HG03354 (cell line): ENCODE measurements around the gene VLDLR.
"Not testable (repeated sequence)": the region's sequence is repeated elsewhere in the genome, so short reads cannot be mapped to it uniquely, and the experiment has no call there.

Source experiments
- ATAC-seq: cut with Tn5 transposase; IDR thresholded peaks from one replicate; pipeline ENCODE4 v1.9.1; 2021; ENCODE audit warnings: mild to moderate bottlenecking; ENCODE audit not compliant: unreplicated experiment, poor library complexity, severe bottlenecking

VLDLR gene

DNA sequence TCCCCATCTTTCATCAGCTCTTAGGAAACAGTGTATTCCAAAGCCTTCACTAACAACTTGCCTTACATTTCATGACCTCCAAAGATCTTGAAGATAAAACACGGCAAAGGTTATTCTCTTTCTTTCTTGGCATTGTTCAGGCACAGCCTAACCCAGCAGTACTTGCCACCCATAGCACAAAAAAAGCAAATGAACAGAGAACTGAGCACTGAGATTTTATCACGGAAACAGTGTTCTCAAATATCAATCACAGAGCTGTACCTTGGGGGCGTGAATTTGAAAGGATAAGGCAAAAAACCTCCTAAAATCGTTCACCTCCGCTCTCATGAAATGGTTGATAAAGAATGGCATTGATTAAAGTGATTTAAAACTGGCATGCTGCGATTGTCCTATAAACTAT lies 78.8 kb downstream of the VLDLR start:
- ATAC-seq, result no peak

DNA sequence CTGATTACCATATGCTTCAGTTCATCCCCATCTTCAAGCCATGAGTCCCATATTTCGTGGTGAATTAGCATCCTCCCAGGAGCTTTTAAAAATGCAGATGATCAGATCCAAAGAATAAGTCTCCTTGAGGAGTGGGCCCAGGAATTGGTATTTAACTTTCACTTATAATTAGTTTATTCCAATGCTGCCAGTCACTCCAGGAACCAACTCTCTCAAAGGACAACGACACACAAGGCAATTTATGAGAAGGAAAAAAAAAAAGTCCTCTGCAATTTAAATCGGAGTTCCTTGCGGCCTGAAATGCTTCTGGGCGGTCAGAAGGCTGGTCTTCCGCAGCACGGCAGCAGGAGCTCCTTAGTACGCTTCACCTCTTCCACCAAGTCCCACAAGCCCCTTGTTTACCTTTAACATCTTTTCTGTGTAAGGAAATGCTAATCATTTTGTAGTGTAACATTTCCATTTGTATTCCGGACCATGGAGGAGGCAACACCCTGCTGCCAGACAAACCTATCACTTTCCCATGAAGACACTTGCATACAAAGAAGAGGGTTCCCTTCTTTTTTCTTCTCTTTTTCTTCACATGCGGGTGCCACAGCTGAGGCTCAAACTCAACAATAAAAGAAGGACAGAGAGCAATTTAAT lies 79.4 kb downstream of the VLDLR start:
- no peak for ATAC-seq

DNA sequence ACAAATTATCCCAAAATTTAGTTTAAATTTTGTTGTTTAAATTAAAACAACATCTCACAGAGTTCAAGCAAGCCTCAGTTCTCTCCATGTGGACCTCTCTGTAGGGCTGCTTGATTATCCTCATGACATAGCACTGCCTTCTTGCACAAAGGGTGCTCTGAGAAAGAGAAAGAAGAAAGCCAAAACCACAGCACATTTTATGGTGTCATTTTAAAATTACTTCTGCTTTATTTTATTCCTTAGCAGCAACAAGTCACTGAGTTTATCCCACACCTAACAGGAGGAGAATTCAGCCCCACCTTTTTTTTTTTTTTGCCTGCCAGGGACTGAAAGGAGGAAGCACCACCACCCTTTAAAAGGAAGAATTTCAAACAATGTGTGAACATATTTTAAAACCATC lies 82.9 kb downstream of the VLDLR start:
- ATAC-seq, result no peak

DNA sequence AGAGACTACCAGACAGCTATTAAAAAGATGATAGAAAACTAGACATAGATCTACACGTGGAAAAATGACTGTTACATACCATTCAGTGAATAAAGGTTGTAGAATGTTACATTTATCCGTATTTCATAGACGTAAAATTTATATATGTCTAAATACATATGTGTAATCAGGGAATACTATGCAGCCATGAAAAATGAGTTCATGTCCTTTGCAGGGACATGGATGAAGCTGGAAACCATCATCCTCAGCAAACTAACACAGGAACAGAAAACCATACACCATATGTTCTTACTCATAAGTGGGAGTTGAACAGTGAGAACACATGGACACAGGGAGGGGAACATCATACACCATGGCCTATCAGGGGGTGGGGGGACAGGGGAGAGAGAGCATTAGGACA lies 85.7 kb downstream of the VLDLR start:
- ATAC-seq, result not testable (repeated sequence)
